Measurements from ENCODE around the gene DMD. TPM values are rescaled to one million over a fixed set of nuclear protein-coding genes. Genes with fewer than 3 reads are reported as not detected.

DMD gene
- total and polyA plus RNA-seq, 2 of the 8 experiments (the other 6 are each of a cell fraction or from before 2014, with no cell fraction given): 4.8 to 7.4 TPM

GRCh38 chrX:31445542-31445941 lies 1765.8 kb downstream of the DMD start (continued):
- no peak for TF ChIP-seq CHD7 (IDR thresholded peaks at IDR 0.05; ENCODE audit: insufficient replicate concordance, low read length)
- no peak for TF ChIP-seq RXRA (IDR thresholded peaks at IDR 0.05; ENCODE audit: insufficient read depth, low read depth, low read length)
- no peak for TF ChIP-seq SP4 (IDR thresholded peaks at IDR 0.05; ENCODE audit: low read length)
- no peak for TF ChIP-seq HDAC6 (IDR thresholded peaks at IDR 0.05; ENCODE audit: low read depth, low read length)
- TF ChIP-seq SIRT6 (IDR thresholded peaks at IDR 0.05; ENCODE audit: low read length): no peak
- TF ChIP-seq KDM5A (IDR thresholded peaks at IDR 0.05; ENCODE audit: low read length): no peak
- TF ChIP-seq JUND (IDR thresholded peaks at IDR 0.05; ENCODE audit: low read length): no peak
- TF ChIP-seq TAF1 (IDR thresholded peaks at IDR 0.05; ENCODE audit: low read depth, low read length): no peak

All from H1 (cell line).